ENCODE results near the gene SOX6.

GRCh38 chr11:16403851-16404250 is 47.5 kb upstream of the SOX6 start:
- no peak for TF ChIP-seq CTCF (conservative IDR thresholded peaks at IDR 0.05 in 1 of 2, IDR thresholded peaks at IDR 0.05 in 1 of 2; ENCODE audit: extremely low read depth in 1 of 2, insufficient read depth in 1 of 2, low read depth in 1 of 2, low read length in 2 of 2)
- no peak for TF ChIP-seq EZH2 (IDR thresholded peaks at IDR 0.05; ENCODE audit: borderline replicate concordance, low read length)

Data from mammary epithelial cell (primary cell).